IPS DF 6.9 (cell line): ENCODE data around the gene PDE1A.
A peak's percentile ranks its signal among the peaks of the same experiment; 100 is the strongest.

Experiments used
- DNase-seq: peaks from one replicate; pipeline ENCODE4 v3.0.0-alpha.2; 2013; ENCODE audit warnings: low read depth, low spot score
- H3K27ac ChIP-seq: one replicate; pipeline ENCODE4 v1.5.1; 2013; ENCODE audit warnings: low read length, control low read depth
- H3K27me3 ChIP-seq: 2 replicates; pipeline ENCODE4 v1.6.1; 2013; ENCODE audit warnings: mild to moderate bottlenecking, low read length; ENCODE audit not compliant: control insufficient read depth, insufficient read depth
- H3K36me3 ChIP-seq: 2 replicates; pipeline ENCODE4 v1.6.1; 2013; ENCODE audit warnings: low read length; ENCODE audit not compliant: control insufficient read depth, insufficient read depth
- H3K4me1 ChIP-seq: 2 replicates; pipeline ENCODE4 v1.6.1; 2013; ENCODE audit warnings: low read length; ENCODE audit not compliant: control insufficient read depth, insufficient read depth
- H3K4me3 ChIP-seq: 2 replicates; pipeline ENCODE4 v1.5.1; 2013; ENCODE audit warnings: mild to moderate bottlenecking, low read length
- H3K9me3 ChIP-seq: 2 replicates; pipeline ENCODE4 v1.6.1; 2013; ENCODE audit warnings: low read length, inconsistent platforms; ENCODE audit not compliant: control insufficient read depth, insufficient read depth
- WGBS: extraction: QIAGEN DNeasy Blood & Tissue Kit; methylation state at CpG from one replicate; pipeline ENCODE4 v1.1.7; 2013; ENCODE audit warnings: mixed read lengths, missing lambda C conversion rate; ENCODE audit not compliant: insufficient read length, insufficient coverage; 5-methylcytosine and 5-hydroxymethylcytosine counted together

Gene PDE1A

DNA sequence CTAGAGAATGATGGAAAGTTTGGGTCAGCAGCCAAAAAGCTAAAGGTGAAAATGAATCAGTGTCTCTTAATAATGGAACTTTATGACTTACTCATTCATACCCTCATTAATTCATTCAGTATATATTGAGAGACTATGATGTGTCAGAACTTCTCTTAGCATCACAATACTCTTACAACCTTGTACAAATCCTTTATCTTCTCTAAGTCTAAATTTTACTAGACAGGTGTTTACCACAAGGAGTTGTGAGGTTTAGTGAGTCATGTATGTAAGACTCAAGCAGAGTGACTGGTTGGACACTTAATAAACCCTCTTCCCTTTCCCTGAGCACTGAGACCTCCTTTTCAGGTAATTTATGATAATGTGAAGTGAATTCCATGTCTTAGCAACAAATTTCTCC, 311.6 kb downstream of the PDE1A start:
- no peak overlapping the region for H3K27ac ChIP-seq
- H3K27me3 ChIP-seq: no peaks in the 10 kb centered on the region
- H3K9me3 ChIP-seq: no peaks in the 10 kb centered on the region
- no peaks in the 10 kb centered on the region for H3K4me1 ChIP-seq
- DNase-seq: no peak
- no peaks in the 10 kb centered on the region for H3K36me3 ChIP-seq
- no peak overlapping the region for H3K4me3 ChIP-seq

- H3K27me3 ChIP-seq: no peaks in the 10 kb centered on the region
- DNase-seq: no peak
- no peaks in the 10 kb centered on the region for H3K4me1 ChIP-seq
- WGBS: no CpG with 5 or more reads among the region's 3 CpGs
- no peaks in the 10 kb centered on the region for H3K9me3 ChIP-seq
- no peak overlapping the region for H3K27ac ChIP-seq
- no peaks in the 10 kb centered on the region for H3K36me3 ChIP-seq
- H3K4me3 ChIP-seq: no peak overlapping the region
These were observed 313.5 kb downstream of the PDE1A start for GRCh38 chr2:182113334-182113733.

DNA sequence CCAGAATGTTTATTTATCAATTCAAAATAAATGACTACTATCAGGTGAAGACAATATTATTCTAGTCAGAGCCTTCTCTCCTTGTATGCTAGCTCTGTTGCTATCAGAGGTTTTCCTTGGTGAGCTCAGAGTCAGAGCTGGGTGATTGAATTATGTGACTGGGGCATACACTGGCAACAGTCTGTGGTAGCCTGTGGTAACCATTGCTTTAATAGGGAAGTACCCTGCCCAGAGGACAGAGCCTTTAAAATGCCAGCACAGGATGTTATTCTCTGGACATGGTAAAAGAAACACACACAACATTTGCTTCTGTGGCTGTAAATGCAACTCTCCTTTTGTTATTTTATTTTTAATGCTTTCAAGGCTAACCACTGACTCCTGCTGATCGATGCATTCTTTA, 316.5 kb downstream of the PDE1A start:
- Histone ChIP-seq H3K4me3 (no peak overlapping the region), H3K4me1 (no peaks in the 10 kb centered on the region), H3K9me3 (no peaks in the 10 kb centered on the region), H3K36me3 (no peaks in the 10 kb centered on the region), H3K27ac (no peak overlapping the region), H3K27me3 (no peaks in the 10 kb centered on the region)
- WGBS: no CpG with 5 or more reads among the region's 1 CpG
- no peak for DNase-seq

GRCh38 chr2:182103526-182103925, 323.3 kb downstream of the PDE1A start:
- peaks cover 1% of the 10 kb centered on the region for H3K4me1 ChIP-seq
- no peaks in the 10 kb centered on the region for H3K9me3 ChIP-seq
- H3K36me3 ChIP-seq: no peaks in the 10 kb centered on the region
- no CpG with 5 or more reads among the region's 5 CpGs for WGBS
- no peak for DNase-seq
- H3K27me3 ChIP-seq: no peaks in the 10 kb centered on the region
- H3K27ac ChIP-seq: no peak overlapping the region
- H3K4me3 ChIP-seq: no peak overlapping the region

DNA sequence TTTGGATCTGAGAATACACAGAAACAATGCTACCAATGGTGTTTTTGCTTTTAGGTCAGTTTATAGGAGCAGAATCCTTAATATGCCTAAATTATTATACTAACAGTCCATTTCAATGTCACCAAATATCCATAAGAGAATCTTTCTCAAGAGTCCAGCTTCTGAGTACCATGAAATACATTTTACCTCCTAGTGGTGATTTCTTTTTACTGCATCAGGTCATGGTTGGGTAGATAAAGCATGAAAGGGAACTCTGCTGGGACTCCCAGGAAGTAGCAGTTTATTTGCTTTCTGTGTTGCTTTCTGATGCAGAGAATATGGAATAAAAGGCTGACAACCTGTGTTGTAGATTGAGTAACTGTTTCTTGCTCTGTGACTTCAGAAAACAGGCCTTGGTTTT, 325.6 kb downstream of the PDE1A start:
- Histone ChIP-seq H3K4me1 (peaks cover 1% of the 10 kb centered on the region), H3K9me3 (no peaks in the 10 kb centered on the region), H3K36me3 (no peaks in the 10 kb centered on the region), H3K27me3 (no peaks in the 10 kb centered on the region), H3K4me3 (no peak overlapping the region), H3K27ac (no peak overlapping the region)
- peak; percentile 16 for DNase-seq

- H3K9me3 ChIP-seq: no peaks in the 10 kb centered on the region
- no peak overlapping the region for H3K4me3 ChIP-seq
- H3K27me3 ChIP-seq: no peaks in the 10 kb centered on the region
- no CpG with 5 or more reads among the region's 1 CpG for WGBS
- peaks cover 1% of the 10 kb centered on the region for H3K4me1 ChIP-seq
- H3K36me3 ChIP-seq: no peaks in the 10 kb centered on the region
- H3K27ac ChIP-seq: no peak overlapping the region
- DNase-seq: no peak
These were observed 328.2 kb downstream of the PDE1A start for GRCh38 chr2:182098648-182099047.

- Histone ChIP-seq H3K36me3 (no peaks in the 10 kb centered on the region), H3K4me3 (no peak overlapping the region), H3K4me1 (peaks cover 1% of the 10 kb centered on the region), H3K27me3 (no peaks in the 10 kb centered on the region), H3K9me3 (no peaks in the 10 kb centered on the region), H3K27ac (no peak overlapping the region)
- WGBS: no CpG with 5 or more reads among the region's 2 CpGs
- no peak for DNase-seq
These were observed 329.2 kb downstream of the PDE1A start for GRCh38 chr2:182097571-182098164.

- no peaks in the 10 kb centered on the region for H3K4me1 ChIP-seq
- no peaks in the 10 kb centered on the region for H3K9me3 ChIP-seq
- no CpG with 5 or more reads among the region's 3 CpGs for WGBS
These were observed 336.4 kb downstream of the PDE1A start for GRCh38 chr2:182090486-182090885.

More at GRCh38 chr2:182090486-182090885, 336.4 kb downstream of the PDE1A start:
- no peak overlapping the region for H3K27ac ChIP-seq
- no peaks in the 10 kb centered on the region for H3K36me3 ChIP-seq
- H3K4me3 ChIP-seq: no peak overlapping the region
- H3K27me3 ChIP-seq: no peaks in the 10 kb centered on the region
- DNase-seq: no peak
